Liver (tissue), 9 donors: Measurements from ENCODE around the gene STRADA. TPM values are rescaled to one million over a fixed set of nuclear protein-coding genes. Genes with fewer than 3 reads are reported as not detected.

Experiments used
- DNase-seq: peaks from one replicate; pipeline ENCODE4 v3.0.0-alpha.2; 2017; ENCODE audit warnings: low spot score
- H3K27ac ChIP-seq, 2 donors: one replicate each; pipeline ENCODE4 v1.7.0; 2013; ENCODE audit warnings: inconsistent platforms in 2 of 2, low read length in 2 of 2, control low read depth in 1 of 2, low read depth in 1 of 2, mild to moderate bottlenecking in 1 of 2
- H3K27me3 ChIP-seq, 4 donors: one replicate each; pipeline versions ENCODE4 v1.6.1 to v1.7.0; 2013; ENCODE audit warnings: low read length in 3 of 4, inconsistent platforms in 1 of 4, mild to moderate bottlenecking in 1 of 4, moderate library complexity in 1 of 4; ENCODE audit not compliant: control insufficient read depth in 4 of 4, insufficient read depth in 4 of 4
- H3K36me3 ChIP-seq, 4 donors: one replicate each; pipeline versions ENCODE4 v1.6.1 to v1.7.0; 2013; ENCODE audit warnings: low read length in 3 of 4, mild to moderate bottlenecking in 3 of 4, low read depth in 1 of 4, moderate library complexity in 1 of 4; ENCODE audit not compliant: control insufficient read depth in 4 of 4, insufficient read depth in 3 of 4
- H3K4me1 ChIP-seq, 4 donors: one replicate each; pipeline versions ENCODE4 v1.6.1 to v1.7.0; 2013; ENCODE audit warnings: low read length in 3 of 4, mild to moderate bottlenecking in 3 of 4, moderate library complexity in 1 of 4; ENCODE audit not compliant: control insufficient read depth in 4 of 4, insufficient read depth in 4 of 4
- H3K4me3 ChIP-seq, 3 donors: one replicate each; pipeline versions ENCODE4 v1.6.1 to v1.7.0; 2013; ENCODE audit warnings: low read length in 3 of 3, control low read depth in 1 of 3, low read depth in 1 of 3, mild to moderate bottlenecking in 1 of 3
- H3K9ac ChIP-seq, 2 donors: one replicate each; pipeline ENCODE4 v1.7.0; 2013; ENCODE audit warnings: low read length in 2 of 2, mild to moderate bottlenecking in 2 of 2, moderate library complexity in 2 of 2, control low read depth in 1 of 2, low read depth in 1 of 2
- H3K9me3 ChIP-seq, 4 donors: one replicate each; pipeline versions ENCODE4 v1.6.1 to v1.7.0; 2013; ENCODE audit warnings: low read length in 3 of 4; ENCODE audit not compliant: control insufficient read depth in 4 of 4
- EGR1 ChIP-seq, 2 donors: IDR thresholded peaks; 2 replicates each; pipeline ENCODE4 v1.6.1; 2016 to 2018; ENCODE audit warnings: antibody characterized with exemption in 2 of 2, low read depth in 2 of 2
- FOXA1 ChIP-seq: IDR thresholded peaks from 2 replicates; pipeline ENCODE4 v1.6.1; 2016; ENCODE audit warnings: antibody characterized with exemption
- FOXA2 ChIP-seq: IDR thresholded peaks from 2 replicates; pipeline ENCODE4 v1.6.1; 2016; ENCODE audit warnings: antibody characterized with exemption
- GABPA ChIP-seq, 2 donors: IDR thresholded peaks in 1 of 2; conservative IDR thresholded peaks in 1 of 2; 2 replicates each; pipeline ENCODE4 v1.6.1; 2016; ENCODE audit warnings: antibody characterized with exemption in 2 of 2, mild to moderate bottlenecking in 1 of 2, moderate library complexity in 1 of 2
- HNF4A ChIP-seq, 2 donors: conservative IDR thresholded peaks; 2 replicates each; pipeline ENCODE4 v1.6.1; 2016; ENCODE audit warnings: antibody characterized with exemption in 2 of 2, mild to moderate bottlenecking in 2 of 2
- HNF4G ChIP-seq: IDR thresholded peaks from 2 replicates; pipeline ENCODE4 v1.6.1; 2016; ENCODE audit warnings: antibody characterized with exemption
- JUND ChIP-seq, 2 donors: IDR thresholded peaks; 2 replicates each; pipeline ENCODE4 v1.6.1; 2016; ENCODE audit warnings: antibody characterized with exemption in 2 of 2
- MAX ChIP-seq: IDR thresholded peaks from 2 replicates; pipeline ENCODE4 v1.6.1; 2016; ENCODE audit warnings: antibody characterized with exemption
- NR2F2 ChIP-seq: IDR thresholded peaks from 2 replicates; pipeline ENCODE4 v1.6.1; 2016; ENCODE audit warnings: antibody characterized with exemption
- RAD21 ChIP-seq, 2 donors: IDR thresholded peaks; 2 replicates each; pipeline ENCODE4 v1.6.1; 2016; ENCODE audit warnings: antibody characterized with exemption in 2 of 2, mild to moderate bottlenecking in 2 of 2
- RXRA ChIP-seq, 2 donors: IDR thresholded peaks; 2 replicates each; pipeline ENCODE4 v1.6.1; 2017 to 2018; ENCODE audit warnings: antibody characterized with exemption in 2 of 2, mild to moderate bottlenecking in 1 of 2
- SP1 ChIP-seq: IDR thresholded peaks from 2 replicates; pipeline ENCODE4 v1.6.1; 2018; ENCODE audit warnings: antibody characterized with exemption, mild to moderate bottlenecking
- TAF1 ChIP-seq: conservative IDR thresholded peaks from 2 replicates; pipeline ENCODE4 v1.6.1; 2016; ENCODE audit warnings: antibody characterized with exemption, mild to moderate bottlenecking
- YY1 ChIP-seq: IDR thresholded peaks from 2 replicates; pipeline ENCODE4 v1.6.1; 2016; ENCODE audit warnings: antibody characterized with exemption, mild to moderate bottlenecking
- WGBS: extraction: QIAGEN DNeasy Blood & Tissue Kit; methylation state at CpG from one replicate; pipeline ENCODE4 v1.1.7; 2013; 5-methylcytosine and 5-hydroxymethylcytosine counted together
- polyA plus RNA-seq, 2 donors: library from polyadenylated mRNA; stranded (reverse) in 1 of 2; unstranded in 1 of 2; fragments of 200-250 nt in 1 of 2; fragments of >200 nt in 1 of 2; fragmentation: Nextera tagmentation in 1 of 2; extraction: Ambion mirVana in 1 of 2; gene quantifications; one replicate each; pipeline versions ENCODE4 v1.2.1 to v1.2.3, GENCODE V29; 2013 to 2015
- total RNA-seq, 2 donors: library from RNA; depleted of rRNA; stranded (reverse); fragments of >200 nt; gene quantifications; one replicate each; pipeline ENCODE4 v1.2.3, GENCODE V29; 2014
- TF ChIP-seq, protein P1 (sequence below): IDR thresholded peaks from 2 replicates; pipeline ENCODE4 v1.6.1; 2016; ENCODE audit warnings: antibody characterized with exemption, mild to moderate bottlenecking
- TF ChIP-seq, protein P2 (sequence below): IDR thresholded peaks from 2 replicates; pipeline ENCODE4 v1.6.1; 2016; ENCODE audit warnings: antibody characterized with exemption
- TF ChIP-seq, protein P3 (sequence below): fragments of 150-350 bp; IDR thresholded peaks from 2 replicates; pipeline ENCODE4 v1.5.1; 2017; ENCODE audit warnings: improper control_type of control experiment, low read depth, low read length; ENCODE audit not compliant: missing input control
- TF ChIP-seq, protein P4 (sequence below): IDR thresholded peaks from 2 replicates; pipeline ENCODE4 v1.6.1; 2016; ENCODE audit warnings: antibody characterized with exemption
- donor health status: healthy.
- donor health status: healthy.
- donor health status: healthy.
- donor health status: healthy.
- donor health status: healthy.

The STRADA gene, protein sequence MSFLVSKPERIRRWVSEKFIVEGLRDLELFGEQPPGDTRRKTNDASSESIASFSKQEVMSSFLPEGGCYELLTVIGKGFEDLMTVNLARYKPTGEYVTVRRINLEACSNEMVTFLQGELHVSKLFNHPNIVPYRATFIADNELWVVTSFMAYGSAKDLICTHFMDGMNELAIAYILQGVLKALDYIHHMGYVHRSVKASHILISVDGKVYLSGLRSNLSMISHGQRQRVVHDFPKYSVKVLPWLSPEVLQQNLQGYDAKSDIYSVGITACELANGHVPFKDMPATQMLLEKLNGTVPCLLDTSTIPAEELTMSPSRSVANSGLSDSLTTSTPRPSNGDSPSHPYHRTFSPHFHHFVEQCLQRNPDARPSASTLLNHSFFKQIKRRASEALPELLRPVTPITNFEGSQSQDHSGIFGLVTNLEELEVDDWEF
- 10 to 100 TPM in 1 of 2 donors, 1 to 10 TPM in 1; 7.8 to 17.9 TPM for total RNA-seq
- 1 to 10 TPM; 7.7 to 8.6 TPM for polyA plus RNA-seq

DNA sequence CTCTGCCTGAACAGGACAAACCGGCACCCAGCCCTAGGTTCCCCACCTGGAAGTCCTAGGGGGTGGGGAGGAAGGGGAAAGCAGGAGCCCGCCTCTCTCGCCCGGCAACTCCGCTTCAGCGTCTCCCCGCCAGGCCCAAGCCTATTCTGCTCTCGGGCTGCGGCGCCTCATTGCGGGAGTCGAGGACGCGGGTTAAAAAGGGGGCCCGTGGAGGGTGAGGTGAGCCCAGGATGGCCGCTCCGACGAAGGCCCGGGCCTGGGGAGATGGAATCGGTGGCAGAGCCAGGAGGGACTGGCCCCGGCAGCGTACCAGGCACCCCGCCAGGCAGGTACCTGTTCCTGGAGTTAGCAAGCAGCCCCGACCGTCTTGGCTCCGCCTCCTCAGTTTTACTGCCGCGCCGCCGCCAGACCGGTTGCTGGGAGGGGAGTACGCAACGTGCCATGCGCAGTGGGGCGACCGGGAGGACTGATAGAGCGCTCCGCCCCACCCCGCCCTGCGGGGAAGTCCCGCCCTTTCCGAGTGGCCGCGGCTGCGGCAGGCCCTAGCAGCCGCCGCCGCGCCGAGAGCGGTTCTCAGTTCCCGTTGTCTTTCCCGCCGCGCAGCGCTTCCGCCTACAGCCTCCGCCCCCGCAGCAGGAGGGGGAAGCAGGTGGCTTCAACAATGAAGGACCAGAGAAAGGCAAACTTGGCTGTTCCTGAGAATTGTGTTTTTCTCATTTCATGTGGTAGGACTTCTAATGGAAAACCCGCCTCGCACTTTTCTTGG lies at the start of gene STRADA:
Gene STRADA, minus strand, starts transcription at position 392 of the 766 bp plus-strand sequence. CDS start 13,430 bp downstream, outside the sequence.
- peak within 1 kb of the TSS; percentile 86 to 89 for H3K27ac ChIP-seq
- H3K27me3 ChIP-seq, result no peaks in the 10 kb centered on the region
- H3K4me1 ChIP-seq, result peaks cover 1 to 23% (median 12%) of the 10 kb centered on the region in 4 donors
- H3K9me3 ChIP-seq, result no peaks in the 10 kb centered on the region
- peaks cover 2 to 8% (median 5%) of the 10 kb centered on the region in 4 donors for H3K36me3 ChIP-seq
- peak within 1 kb of the TSS; percentile 80 to 84 for H3K9ac ChIP-seq
- under 1% methylated on average over 61 of the region's 61 CpGs for WGBS
- no peak for TF ChIP-seq HNF4G
- peak; percentile 77 for TF ChIP-seq YY1
- peak; percentile 99 for TF ChIP-seq EGR1 (IDR thresholded peaks at IDR 0.05; ENCODE audit: low read depth in 2 of 2)
- TF ChIP-seq MAX, result peak; percentile 62
- peak; percentile 12 to 13 for TF ChIP-seq RXRA (IDR thresholded peaks at IDR 0.05)
- peak; percentile 66 for TF ChIP-seq SP1
- no peak for TF ChIP-seq NR2F2
- TF ChIP-seq, protein P1, sequence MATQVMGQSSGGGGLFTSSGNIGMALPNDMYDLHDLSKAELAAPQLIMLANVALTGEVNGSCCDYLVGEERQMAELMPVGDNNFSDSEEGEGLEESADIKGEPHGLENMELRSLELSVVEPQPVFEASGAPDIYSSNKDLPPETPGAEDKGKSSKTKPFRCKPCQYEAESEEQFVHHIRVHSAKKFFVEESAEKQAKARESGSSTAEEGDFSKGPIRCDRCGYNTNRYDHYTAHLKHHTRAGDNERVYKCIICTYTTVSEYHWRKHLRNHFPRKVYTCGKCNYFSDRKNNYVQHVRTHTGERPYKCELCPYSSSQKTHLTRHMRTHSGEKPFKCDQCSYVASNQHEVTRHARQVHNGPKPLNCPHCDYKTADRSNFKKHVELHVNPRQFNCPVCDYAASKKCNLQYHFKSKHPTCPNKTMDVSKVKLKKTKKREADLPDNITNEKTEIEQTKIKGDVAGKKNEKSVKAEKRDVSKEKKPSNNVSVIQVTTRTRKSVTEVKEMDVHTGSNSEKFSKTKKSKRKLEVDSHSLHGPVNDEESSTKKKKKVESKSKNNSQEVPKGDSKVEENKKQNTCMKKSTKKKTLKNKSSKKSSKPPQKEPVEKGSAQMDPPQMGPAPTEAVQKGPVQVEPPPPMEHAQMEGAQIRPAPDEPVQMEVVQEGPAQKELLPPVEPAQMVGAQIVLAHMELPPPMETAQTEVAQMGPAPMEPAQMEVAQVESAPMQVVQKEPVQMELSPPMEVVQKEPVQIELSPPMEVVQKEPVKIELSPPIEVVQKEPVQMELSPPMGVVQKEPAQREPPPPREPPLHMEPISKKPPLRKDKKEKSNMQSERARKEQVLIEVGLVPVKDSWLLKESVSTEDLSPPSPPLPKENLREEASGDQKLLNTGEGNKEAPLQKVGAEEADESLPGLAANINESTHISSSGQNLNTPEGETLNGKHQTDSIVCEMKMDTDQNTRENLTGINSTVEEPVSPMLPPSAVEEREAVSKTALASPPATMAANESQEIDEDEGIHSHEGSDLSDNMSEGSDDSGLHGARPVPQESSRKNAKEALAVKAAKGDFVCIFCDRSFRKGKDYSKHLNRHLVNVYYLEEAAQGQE, result peak; percentile 81
- no peak for TF ChIP-seq JUND (IDR thresholded peaks at IDR 0.05)
- TF ChIP-seq RAD21 (IDR thresholded peaks at IDR 0.05), result peak; percentile 44 to 49
- TF ChIP-seq HNF4A (conservative IDR thresholded peaks at IDR 0.05), result peak in 1 of 2 donors; percentile 16
- TF ChIP-seq FOXA2, result no peak
- TF ChIP-seq FOXA1, result no peak
- TF ChIP-seq, protein P2, sequence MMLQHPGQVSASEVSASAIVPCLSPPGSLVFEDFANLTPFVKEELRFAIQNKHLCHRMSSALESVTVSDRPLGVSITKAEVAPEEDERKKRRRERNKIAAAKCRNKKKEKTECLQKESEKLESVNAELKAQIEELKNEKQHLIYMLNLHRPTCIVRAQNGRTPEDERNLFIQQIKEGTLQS, result no peak
- peak; percentile 28 to 85 for TF ChIP-seq GABPA (IDR thresholded peaks at IDR 0.05 in 1 of 2, conservative IDR thresholded peaks at IDR 0.05 in 1 of 2)
- TF ChIP-seq, protein P3, sequence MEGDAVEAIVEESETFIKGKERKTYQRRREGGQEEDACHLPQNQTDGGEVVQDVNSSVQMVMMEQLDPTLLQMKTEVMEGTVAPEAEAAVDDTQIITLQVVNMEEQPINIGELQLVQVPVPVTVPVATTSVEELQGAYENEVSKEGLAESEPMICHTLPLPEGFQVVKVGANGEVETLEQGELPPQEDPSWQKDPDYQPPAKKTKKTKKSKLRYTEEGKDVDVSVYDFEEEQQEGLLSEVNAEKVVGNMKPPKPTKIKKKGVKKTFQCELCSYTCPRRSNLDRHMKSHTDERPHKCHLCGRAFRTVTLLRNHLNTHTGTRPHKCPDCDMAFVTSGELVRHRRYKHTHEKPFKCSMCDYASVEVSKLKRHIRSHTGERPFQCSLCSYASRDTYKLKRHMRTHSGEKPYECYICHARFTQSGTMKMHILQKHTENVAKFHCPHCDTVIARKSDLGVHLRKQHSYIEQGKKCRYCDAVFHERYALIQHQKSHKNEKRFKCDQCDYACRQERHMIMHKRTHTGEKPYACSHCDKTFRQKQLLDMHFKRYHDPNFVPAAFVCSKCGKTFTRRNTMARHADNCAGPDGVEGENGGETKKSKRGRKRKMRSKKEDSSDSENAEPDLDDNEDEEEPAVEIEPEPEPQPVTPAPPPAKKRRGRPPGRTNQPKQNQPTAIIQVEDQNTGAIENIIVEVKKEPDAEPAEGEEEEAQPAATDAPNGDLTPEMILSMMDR, result no peak
- TF ChIP-seq, protein P4, sequence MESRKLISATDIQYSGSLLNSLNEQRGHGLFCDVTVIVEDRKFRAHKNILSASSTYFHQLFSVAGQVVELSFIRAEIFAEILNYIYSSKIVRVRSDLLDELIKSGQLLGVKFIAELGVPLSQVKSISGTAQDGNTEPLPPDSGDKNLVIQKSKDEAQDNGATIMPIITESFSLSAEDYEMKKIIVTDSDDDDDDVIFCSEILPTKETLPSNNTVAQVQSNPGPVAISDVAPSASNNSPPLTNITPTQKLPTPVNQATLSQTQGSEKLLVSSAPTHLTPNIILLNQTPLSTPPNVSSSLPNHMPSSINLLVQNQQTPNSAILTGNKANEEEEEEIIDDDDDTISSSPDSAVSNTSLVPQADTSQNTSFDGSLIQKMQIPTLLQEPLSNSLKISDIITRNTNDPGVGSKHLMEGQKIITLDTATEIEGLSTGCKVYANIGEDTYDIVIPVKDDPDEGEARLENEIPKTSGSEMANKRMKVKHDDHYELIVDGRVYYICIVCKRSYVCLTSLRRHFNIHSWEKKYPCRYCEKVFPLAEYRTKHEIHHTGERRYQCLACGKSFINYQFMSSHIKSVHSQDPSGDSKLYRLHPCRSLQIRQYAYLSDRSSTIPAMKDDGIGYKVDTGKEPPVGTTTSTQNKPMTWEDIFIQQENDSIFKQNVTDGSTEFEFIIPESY, result no peak
- TF ChIP-seq TAF1, result peak; percentile 60
- peak; percentile 97 for DNase-seq
- H3K4me3 ChIP-seq, result peak within 1 kb of the TSS; percentile 64 to 81 (median 67)
